AG04450 (cell line): ENCODE data around the gene GRID1. TPM values are rescaled to one million over a fixed set of nuclear protein-coding genes. Genes with fewer than 3 reads are reported as not detected.

Experiments used
- CTCF ChIA-PET: fragments of 300-600, 350-600 bp; formaldehyde crosslinking; extraction: SDS; loops from one replicate; lab custom pipeline; 2022; ENCODE audit warnings: antibody characterized with exemption, inconsistent platforms; lab: Charles Lee
- POLR2A ChIA-PET: fragments of 350-600 bp; formaldehyde crosslinking; extraction: SDS; loops from one replicate; lab custom pipeline; 2021; ENCODE audit warnings: antibody characterized with exemption, inconsistent platforms; lab: Yijun Ruan, JAX
- DNase-seq: peaks from one replicate; pipeline ENCODE4 v3.0.0-alpha.2; 2011; ENCODE audit warnings: low read depth, low spot score
- H3K27ac ChIP-seq: one replicate; pipeline ENCODE4 v1.5.1; 2012; ENCODE audit warnings: low read depth, low read length, control low read depth
- H3K27me3 ChIP-seq: one replicate; pipeline ENCODE4 v1.6.0; 2012; ENCODE audit warnings: low read length; ENCODE audit not compliant: control insufficient read depth, insufficient read depth
- H3K4me3 ChIP-seq: 2 replicates; pipeline ENCODE4 v1.5.1; 2011; ENCODE audit warnings: mild to moderate bottlenecking, low read depth, low read length, control low read depth
- H3K9me3 ChIP-seq: 2 replicates; pipeline ENCODE4 v1.5.1; 2012; ENCODE audit warnings: low read length; ENCODE audit not compliant: control insufficient read depth, insufficient read depth
- polyA plus RNA-seq: library from polyadenylated mRNA; depleted of rRNA; stranded (reverse); fragments of >200 nt; gene quantifications from 2 replicates; pipeline ENCODE4 v1.2.3, GENCODE V29; 2011
- TF ChIP-seq, protein P1 (sequence below): IDR thresholded peaks from 2 replicates; pipeline ENCODE4 v1.5.1; 2011; ENCODE audit warnings: low read depth, low read length, control low read depth, inconsistent platforms

Gene GRID1
- polyA plus RNA-seq, 1 experiment: not detected

DNA sequence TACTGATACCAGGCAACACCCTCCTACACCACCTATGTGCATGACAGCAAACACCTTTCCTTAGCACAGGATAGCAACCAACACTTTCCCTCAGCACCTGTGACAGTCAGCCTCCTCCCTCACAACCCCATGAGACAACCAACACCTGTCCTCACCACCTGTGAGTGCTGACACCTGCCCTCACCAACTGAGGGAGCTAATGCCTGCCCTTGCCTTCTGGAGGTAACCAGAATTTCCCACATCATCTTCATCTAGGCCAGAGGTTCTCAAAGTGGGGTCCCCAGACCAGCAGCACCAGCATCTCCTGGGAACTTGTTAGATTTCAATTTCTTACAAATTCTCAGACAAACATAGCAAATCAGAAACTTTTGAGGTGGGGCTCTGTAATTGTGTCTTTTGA, 112.5 kb downstream of the GRID1 start:
- peaks cover 4% of the 10 kb centered on the region for H3K27me3 ChIP-seq
- TF ChIP-seq, protein P1, sequence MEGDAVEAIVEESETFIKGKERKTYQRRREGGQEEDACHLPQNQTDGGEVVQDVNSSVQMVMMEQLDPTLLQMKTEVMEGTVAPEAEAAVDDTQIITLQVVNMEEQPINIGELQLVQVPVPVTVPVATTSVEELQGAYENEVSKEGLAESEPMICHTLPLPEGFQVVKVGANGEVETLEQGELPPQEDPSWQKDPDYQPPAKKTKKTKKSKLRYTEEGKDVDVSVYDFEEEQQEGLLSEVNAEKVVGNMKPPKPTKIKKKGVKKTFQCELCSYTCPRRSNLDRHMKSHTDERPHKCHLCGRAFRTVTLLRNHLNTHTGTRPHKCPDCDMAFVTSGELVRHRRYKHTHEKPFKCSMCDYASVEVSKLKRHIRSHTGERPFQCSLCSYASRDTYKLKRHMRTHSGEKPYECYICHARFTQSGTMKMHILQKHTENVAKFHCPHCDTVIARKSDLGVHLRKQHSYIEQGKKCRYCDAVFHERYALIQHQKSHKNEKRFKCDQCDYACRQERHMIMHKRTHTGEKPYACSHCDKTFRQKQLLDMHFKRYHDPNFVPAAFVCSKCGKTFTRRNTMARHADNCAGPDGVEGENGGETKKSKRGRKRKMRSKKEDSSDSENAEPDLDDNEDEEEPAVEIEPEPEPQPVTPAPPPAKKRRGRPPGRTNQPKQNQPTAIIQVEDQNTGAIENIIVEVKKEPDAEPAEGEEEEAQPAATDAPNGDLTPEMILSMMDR: no peak
- H3K27ac ChIP-seq: no peak overlapping the region
- ChIA-PET CTCF (no interaction called here), POLR2A (no interaction called here)
- H3K4me3 ChIP-seq: no peak overlapping the region
- H3K9me3 ChIP-seq: no peaks in the 10 kb centered on the region
- DNase-seq: no peak

DNA sequence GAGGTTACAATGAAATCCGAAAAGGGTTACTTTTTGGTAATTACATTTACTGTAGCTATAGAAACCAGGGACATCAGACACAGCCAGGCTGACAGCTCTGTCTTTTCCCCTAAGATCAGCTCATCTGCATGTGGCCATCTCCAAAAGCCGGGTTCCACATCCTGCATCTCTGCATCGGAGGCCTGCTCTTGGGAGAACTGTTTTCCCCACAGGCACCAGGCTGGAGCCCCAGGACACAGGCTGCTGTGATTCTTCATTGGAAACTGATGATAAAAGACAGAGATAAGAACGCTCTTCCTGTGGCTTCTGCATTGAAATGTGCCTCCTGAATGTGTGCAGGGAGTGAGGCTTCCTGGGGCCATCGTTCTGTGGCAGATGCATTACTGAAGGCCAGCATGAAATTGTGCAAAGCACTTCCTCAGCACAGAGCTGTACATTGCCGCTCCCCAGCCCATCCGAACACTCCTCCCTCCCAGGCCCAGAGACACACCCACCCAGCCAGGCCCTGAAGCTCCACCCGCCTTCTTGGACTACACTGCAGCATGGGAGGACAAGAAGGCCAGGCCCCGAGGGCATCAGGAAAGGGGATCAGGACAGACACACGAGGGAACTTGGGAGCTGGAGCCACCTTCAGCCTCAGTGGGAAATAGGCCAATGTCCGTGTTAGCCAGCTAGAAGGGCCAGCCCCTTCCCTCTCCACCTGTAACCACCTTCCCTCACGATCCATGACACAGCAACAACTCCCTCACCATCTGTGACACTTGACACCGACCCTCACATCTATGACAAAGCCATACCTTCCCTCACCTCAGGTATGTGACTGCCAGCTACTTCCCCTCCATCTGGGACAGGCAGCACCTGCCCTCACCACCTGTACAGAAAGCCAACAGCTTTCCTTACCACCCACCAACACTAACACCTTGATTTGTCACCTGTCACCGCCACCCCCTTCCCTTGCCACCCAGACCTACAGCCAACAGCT, 113.2 kb downstream of the GRID1 start:
- POLR2A ChIA-PET: no interaction called here
- H3K27ac ChIP-seq: no peak overlapping the region
- CTCF ChIA-PET: no interaction called here

DNA sequence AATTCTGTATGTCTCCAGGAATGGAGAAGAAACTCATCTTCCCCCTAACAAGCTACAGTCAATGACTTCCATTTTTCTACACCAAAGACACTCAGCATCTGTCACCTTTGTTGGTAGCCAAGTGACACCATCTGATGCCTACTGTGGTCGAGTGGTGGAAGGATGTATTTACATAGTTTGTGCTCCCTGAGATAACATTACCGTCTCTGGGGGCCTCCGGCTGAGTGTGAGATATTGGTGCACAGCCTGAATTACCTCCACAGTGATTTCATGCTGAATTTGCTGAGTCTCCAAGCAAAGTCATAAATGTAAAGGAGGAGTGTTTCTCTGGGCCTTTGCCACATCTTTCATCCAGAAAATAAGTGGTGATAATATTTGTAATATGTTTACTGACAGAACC, 114.0 kb downstream of the GRID1 start:
- TF ChIP-seq, protein P1: no peak
- H3K27ac ChIP-seq: no peak overlapping the region
- ChIA-PET CTCF (no interaction called here), POLR2A (no interaction called here)
- H3K27me3 ChIP-seq: peaks cover 4% of the 10 kb centered on the region
- H3K9me3 ChIP-seq: no peaks in the 10 kb centered on the region
- DNase-seq: no peak
- no peak overlapping the region for H3K4me3 ChIP-seq

More for the DNA sequence above, 113.2 kb downstream of the GRID1 start:
- Histone ChIP-seq H3K27me3 (peaks cover 4% of the 10 kb centered on the region), H3K9me3 (no peaks in the 10 kb centered on the region), H3K4me3 (no peak overlapping the region)
- no peak for DNase-seq
- TF ChIP-seq, protein P1: no peak

DNA sequence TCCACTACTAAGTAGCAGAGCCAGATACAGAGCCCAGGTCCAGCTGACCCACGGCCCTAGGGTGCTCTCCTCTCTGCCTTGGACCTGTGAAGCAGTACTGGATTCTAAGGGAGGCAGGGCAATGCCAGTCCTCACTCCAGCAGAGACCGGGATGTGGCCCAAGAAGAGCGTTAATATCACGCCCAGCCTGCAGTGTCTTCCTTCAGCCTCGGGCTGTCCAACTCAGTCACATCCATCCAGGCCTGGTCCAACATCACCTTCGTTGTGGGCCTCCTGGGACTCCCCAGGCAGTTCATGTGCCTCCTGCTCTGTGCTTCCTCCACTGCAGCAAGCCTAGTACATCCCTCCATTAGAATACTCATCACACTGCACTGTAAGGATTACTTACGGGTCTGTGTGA, 114.5 kb downstream of the GRID1 start:
- no peak overlapping the region for H3K4me3 ChIP-seq
- ChIA-PET POLR2A (no interaction called here), CTCF (no interaction called here)
- H3K27ac ChIP-seq: no peak overlapping the region
- H3K27me3 ChIP-seq: peaks cover 4% of the 10 kb centered on the region
- DNase-seq: no peak
- no peaks in the 10 kb centered on the region for H3K9me3 ChIP-seq
- TF ChIP-seq, protein P1: no peak

DNA sequence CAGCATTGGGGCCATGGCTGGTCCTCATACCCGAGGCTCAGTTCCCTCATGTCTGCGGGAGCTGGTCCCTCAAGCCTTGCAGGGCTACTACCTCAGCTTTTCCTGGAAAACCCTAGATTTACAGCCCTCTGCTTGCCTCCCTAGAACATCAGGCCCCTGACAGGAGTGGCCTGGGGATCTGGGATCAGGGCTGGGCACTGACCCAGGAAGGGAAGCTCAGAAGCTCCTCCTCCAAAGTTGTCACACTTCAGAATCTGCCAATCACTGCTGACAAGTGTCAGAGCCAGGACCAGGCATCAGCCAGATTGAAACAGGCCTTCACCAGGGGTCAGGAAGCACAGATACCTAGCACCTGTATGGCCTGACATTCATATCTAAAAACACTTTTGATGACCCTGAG, 115.2 kb downstream of the GRID1 start:
- no peak for DNase-seq
- ChIA-PET CTCF (no interaction called here), POLR2A (no interaction called here)
- no peak overlapping the region for H3K4me3 ChIP-seq
- no peaks in the 10 kb centered on the region for H3K9me3 ChIP-seq
- TF ChIP-seq, protein P1: no peak
- H3K27ac ChIP-seq: no peak overlapping the region
- H3K27me3 ChIP-seq: peaks cover 4% of the 10 kb centered on the region
